ENCODE results near the gene ANKH. TPM values are rescaled to one million over a fixed set of nuclear protein-coding genes. Genes with fewer than 3 reads are reported as not detected.

Gene ANKH
- total and polyA plus RNA-seq, 4 donors = 10.8 to 46.7 (median 17.2) TPM

DNA sequence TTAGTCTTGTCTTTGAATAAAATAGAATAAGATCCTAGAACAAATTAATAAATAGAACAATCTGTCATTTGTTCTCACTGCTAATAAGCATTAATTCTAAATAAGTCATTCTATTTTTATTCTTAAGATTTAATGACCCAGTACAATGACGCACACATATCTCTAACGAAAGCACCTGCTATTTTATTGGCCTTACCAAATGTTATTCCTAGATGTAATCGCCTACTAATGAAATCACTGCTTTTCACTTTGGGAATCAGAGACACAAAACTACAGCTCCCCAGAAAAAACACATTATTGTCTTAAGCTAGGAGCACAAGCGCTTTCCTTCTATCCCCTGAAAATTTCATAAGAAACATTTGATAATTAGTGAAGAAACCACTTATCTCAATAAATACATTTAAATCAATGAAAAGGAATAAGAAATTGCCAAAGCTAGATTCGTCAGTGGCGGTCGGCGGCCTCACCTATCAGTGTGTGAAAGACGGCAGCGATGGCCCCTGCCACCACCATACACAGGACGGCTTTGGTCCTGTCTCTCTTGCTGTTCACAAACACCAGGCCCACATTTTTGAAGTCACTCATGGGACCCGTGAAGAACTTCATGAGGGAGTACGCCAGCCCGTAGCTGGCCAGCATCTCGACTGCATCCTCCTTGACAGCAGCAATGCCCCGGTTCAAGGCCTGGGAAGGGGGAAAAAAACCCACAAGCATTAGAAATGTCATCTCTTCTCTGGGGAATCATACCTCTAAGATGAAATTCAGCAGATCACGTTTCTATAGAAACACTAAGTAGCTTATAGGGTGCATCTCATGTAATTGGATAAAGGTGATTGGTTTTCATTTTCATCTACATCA, 102.8 kb downstream of the ANKH start:
- H3K36me3 ChIP-seq (ENCODE audit: control insufficient read depth in 4 of 4, insufficient read depth in 4 of 4, low read length in 4 of 4) = peaks cover 0 to 7% (median 0%) of the 10 kb centered on the region in 4 donors
- no peak overlapping the region for H3K9ac ChIP-seq (ENCODE audit: insufficient read depth in 1 of 2, low read length in 2 of 2)
- 97 to 98% methylated on average over 17 of the region's 17 CpGs for WGBS, 2 donors
- TF ChIP-seq, protein P1, sequence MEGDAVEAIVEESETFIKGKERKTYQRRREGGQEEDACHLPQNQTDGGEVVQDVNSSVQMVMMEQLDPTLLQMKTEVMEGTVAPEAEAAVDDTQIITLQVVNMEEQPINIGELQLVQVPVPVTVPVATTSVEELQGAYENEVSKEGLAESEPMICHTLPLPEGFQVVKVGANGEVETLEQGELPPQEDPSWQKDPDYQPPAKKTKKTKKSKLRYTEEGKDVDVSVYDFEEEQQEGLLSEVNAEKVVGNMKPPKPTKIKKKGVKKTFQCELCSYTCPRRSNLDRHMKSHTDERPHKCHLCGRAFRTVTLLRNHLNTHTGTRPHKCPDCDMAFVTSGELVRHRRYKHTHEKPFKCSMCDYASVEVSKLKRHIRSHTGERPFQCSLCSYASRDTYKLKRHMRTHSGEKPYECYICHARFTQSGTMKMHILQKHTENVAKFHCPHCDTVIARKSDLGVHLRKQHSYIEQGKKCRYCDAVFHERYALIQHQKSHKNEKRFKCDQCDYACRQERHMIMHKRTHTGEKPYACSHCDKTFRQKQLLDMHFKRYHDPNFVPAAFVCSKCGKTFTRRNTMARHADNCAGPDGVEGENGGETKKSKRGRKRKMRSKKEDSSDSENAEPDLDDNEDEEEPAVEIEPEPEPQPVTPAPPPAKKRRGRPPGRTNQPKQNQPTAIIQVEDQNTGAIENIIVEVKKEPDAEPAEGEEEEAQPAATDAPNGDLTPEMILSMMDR (IDR thresholded peaks at IDR 0.05; ENCODE audit: control extremely low read depth, extremely low read depth) = no peak
- DNase-seq (no peak), ATAC-seq (ENCODE audit: insufficient read depth, low FRiP score) (no peak)
- H3K4me3 ChIP-seq = no peak overlapping the region
- no peaks in the 10 kb centered on the region for H3K27me3 ChIP-seq (ENCODE audit: control insufficient read depth in 3 of 3, insufficient read depth in 3 of 3, low read length in 2 of 3)
- H3K9me3 ChIP-seq (ENCODE audit: control insufficient read depth in 4 of 4, insufficient read depth in 3 of 4, low read length in 3 of 4) = no peaks in the 10 kb centered on the region
- peaks cover 0 to 7% (median 0%) of the 10 kb centered on the region in 5 donors for H3K4me1 ChIP-seq (ENCODE audit: control insufficient read depth in 5 of 5, insufficient read depth in 5 of 5, low read length in 5 of 5)
- no peak overlapping the region for H3K27ac ChIP-seq (ENCODE audit: low read depth in 1 of 2, low read length in 1 of 2)

DNA sequence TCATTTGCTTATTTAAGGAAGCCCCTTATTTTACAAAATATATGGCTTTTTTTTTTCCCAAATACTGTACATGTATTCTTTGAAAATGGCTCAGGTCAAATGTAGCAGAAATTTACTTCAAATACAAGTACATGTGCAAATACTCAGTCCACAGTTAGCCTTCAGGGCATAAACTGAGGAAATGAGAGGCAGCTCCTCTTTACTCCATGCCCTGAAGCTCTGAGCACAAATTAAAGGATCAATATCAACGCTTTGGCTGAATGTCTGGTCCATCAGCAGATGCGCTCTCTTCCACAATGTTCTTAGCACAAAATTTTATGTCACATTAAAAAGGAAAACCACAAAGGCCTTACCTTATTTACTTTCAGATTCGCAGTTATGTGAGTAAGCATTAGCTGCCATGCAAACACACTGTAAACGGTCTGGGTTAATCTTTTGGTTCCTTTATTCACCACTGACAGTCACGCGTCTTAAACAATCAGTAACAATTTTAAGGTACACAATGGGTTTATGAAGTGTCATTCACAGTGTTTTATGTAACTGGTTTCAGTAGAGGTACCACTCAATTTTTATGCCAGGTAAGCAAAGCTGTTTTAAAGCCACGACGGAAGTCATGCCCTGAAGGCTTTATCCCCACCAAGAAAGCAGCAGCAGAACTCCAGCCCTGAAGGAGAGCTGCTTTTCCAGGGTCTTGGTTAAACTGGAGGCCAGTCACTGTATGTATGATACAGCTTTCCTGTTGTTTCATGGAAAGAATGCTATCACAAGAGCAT, 103.7 kb downstream of the ANKH start:
- H3K9me3 ChIP-seq (ENCODE audit: control insufficient read depth in 4 of 4, insufficient read depth in 3 of 4, low read length in 3 of 4) = no peaks in the 10 kb centered on the region
- no peaks in the 10 kb centered on the region for H3K27me3 ChIP-seq (ENCODE audit: control insufficient read depth in 3 of 3, insufficient read depth in 3 of 3, low read length in 2 of 3)
- TF ChIP-seq, protein P1 (IDR thresholded peaks at IDR 0.05; ENCODE audit: control extremely low read depth, extremely low read depth) = no peak
- no peak overlapping the region for H3K27ac ChIP-seq (ENCODE audit: low read depth in 1 of 2, low read length in 1 of 2)
- H3K36me3 ChIP-seq (ENCODE audit: control insufficient read depth in 4 of 4, insufficient read depth in 4 of 4, low read length in 4 of 4) = peaks cover 0 to 7% (median 0%) of the 10 kb centered on the region in 4 donors
- H3K9ac ChIP-seq (ENCODE audit: insufficient read depth in 1 of 2, low read length in 2 of 2) = no peak overlapping the region
- no peak overlapping the region for H3K4me3 ChIP-seq
- H3K4me1 ChIP-seq (ENCODE audit: control insufficient read depth in 5 of 5, insufficient read depth in 5 of 5, low read length in 5 of 5) = peaks cover 0 to 2% (median 0%) of the 10 kb centered on the region in 5 donors
- DNase-seq (no peak), ATAC-seq (ENCODE audit: insufficient read depth, low FRiP score) (no peak)
- 51 to 64% methylated on average over 8 of the region's 8 CpGs for WGBS, 2 donors

DNA sequence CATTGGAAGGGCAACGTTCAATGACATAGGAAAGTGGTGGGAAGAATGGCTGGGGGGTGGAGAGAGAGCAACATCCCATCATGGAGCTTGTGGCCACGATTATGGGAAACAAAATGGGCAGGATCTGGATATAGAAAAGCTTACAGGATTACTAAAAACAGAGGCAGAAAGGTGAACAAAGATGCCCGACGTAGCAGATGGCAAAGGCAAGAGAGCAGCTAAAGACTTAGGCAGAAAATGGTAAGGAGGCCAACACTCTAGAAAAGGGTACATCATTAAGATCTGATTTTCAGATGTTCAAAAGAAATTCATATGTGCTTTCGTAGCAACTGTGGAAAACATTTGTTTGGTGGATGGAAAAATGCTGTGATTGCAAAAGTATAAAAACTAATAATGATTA, 104.5 kb downstream of the ANKH start:
- no peak for ATAC-seq (ENCODE audit: insufficient read depth, low FRiP score)
- Histone ChIP-seq H3K4me3 (no peak overlapping the region), H3K4me1 (ENCODE audit: control insufficient read depth in 5 of 5, insufficient read depth in 5 of 5, low read length in 5 of 5) (peaks cover 0 to 8% (median 0%) of the 10 kb centered on the region in 5 donors), H3K27me3 (ENCODE audit: control insufficient read depth in 3 of 3, insufficient read depth in 3 of 3, low read length in 2 of 3) (no peaks in the 10 kb centered on the region), H3K27ac (ENCODE audit: low read depth in 1 of 2, low read length in 1 of 2) (no peak overlapping the region), H3K36me3 (ENCODE audit: control insufficient read depth in 4 of 4, insufficient read depth in 4 of 4, low read length in 4 of 4) (peaks cover 0 to 7% (median 0%) of the 10 kb centered on the region in 4 donors), H3K9ac (ENCODE audit: insufficient read depth in 1 of 2, low read length in 2 of 2) (no peak overlapping the region), H3K9me3 (ENCODE audit: control insufficient read depth in 4 of 4, insufficient read depth in 3 of 4, low read length in 3 of 4) (no peaks in the 10 kb centered on the region)
- WGBS, 2 donors = 86 to 91% methylated on average over 5 of the region's 5 CpGs
- DNase-seq = no peak
- TF ChIP-seq, protein P1 (IDR thresholded peaks at IDR 0.05; ENCODE audit: control extremely low read depth, extremely low read depth) = no peak
